MCF 10A (cell line): Measurements from ENCODE around the gene TOMM7. TPM values are rescaled to one million over a fixed set of nuclear protein-coding genes. Genes with fewer than 3 reads are reported as not detected.
A peak's percentile ranks its signal among the peaks of the same experiment; 100 is the strongest.

Source experiments
- BruUV-seq: library from RNA; stranded (reverse); fragments of 400-500 nt; replicated peaks from 2 replicates; lab custom pipeline; 2021; lab: Mats Ljungman, UMichigan
- CTCF ChIA-PET: fragments of 300-600 bp; sonication (Branson Sonifier 250); formaldehyde crosslinking; extraction: SDS; loops from one replicate; lab custom pipeline; 2021; ENCODE audit warnings: antibody characterized with exemption, inconsistent platforms; lab: Yijun Ruan, JAX
- POLR2A ChIA-PET: fragments of 300-600, 350-650 bp; sonication (Branson Sonifier 250); formaldehyde crosslinking; extraction: SDS; loops from one replicate; lab custom pipeline; 2020; ENCODE audit warnings: antibody characterized with exemption, inconsistent platforms; lab: Yijun Ruan, JAX
- DNase-seq: peaks from one replicate; pipeline ENCODE4 v3.0.0-alpha.2; 2018; ENCODE audit not compliant: unreplicated experiment
- H3K27ac Mint-ChIP-seq: one replicate; pipeline ENCODE4 v1.8.0; 2022; ENCODE audit warnings: mild to moderate bottlenecking, low read depth, mixed read lengths; ENCODE audit not compliant: unreplicated experiment
- H3K27me3 Mint-ChIP-seq: one replicate; pipeline ENCODE4 v1.8.0; 2022; ENCODE audit warnings: mixed read lengths; ENCODE audit not compliant: insufficient read depth, unreplicated experiment
- H3K36me3 Mint-ChIP-seq: one replicate; pipeline ENCODE4 v1.8.0; 2022; ENCODE audit warnings: mild to moderate bottlenecking, moderate library complexity, mixed read lengths; ENCODE audit not compliant: insufficient read depth, unreplicated experiment
- H3K4me1 Mint-ChIP-seq: one replicate; pipeline ENCODE4 v1.8.0; 2022; ENCODE audit warnings: mixed read lengths; ENCODE audit not compliant: insufficient read depth, unreplicated experiment
- H3K4me3 Mint-ChIP-seq: one replicate; pipeline ENCODE4 v1.8.0; 2022; ENCODE audit warnings: mild to moderate bottlenecking, moderate library complexity, mixed read lengths; ENCODE audit not compliant: unreplicated experiment
- H3K9me3 Mint-ChIP-seq: one replicate; pipeline ENCODE4 v1.8.0; 2022; ENCODE audit warnings: mixed read lengths; ENCODE audit not compliant: unreplicated experiment
- intact Hi-C: fragments of 100-400 bp; cut with micrococcal nuclease; formaldehyde crosslinking; loops from 2 replicates; pipeline ENCODE4 v1.14.1; 2022
- total RNA-seq: library from RNA; stranded (reverse); gene quantifications from 2 replicates; pipeline ENCODE4 v1.2.3, GENCODE V29; 2022
- TF ChIP-seq, protein P1 (sequence below): fragments of 200-600 bp; IDR thresholded peaks from one replicate; pipeline ENCODE4 v1.8.0; 2022; ENCODE audit warnings: antibody characterized with exemption, mild to moderate bottlenecking; ENCODE audit not compliant: unreplicated experiment

The TOMM7 gene
- total RNA-seq, 1 experiment from 2014 or later: 376 TPM

DNA sequence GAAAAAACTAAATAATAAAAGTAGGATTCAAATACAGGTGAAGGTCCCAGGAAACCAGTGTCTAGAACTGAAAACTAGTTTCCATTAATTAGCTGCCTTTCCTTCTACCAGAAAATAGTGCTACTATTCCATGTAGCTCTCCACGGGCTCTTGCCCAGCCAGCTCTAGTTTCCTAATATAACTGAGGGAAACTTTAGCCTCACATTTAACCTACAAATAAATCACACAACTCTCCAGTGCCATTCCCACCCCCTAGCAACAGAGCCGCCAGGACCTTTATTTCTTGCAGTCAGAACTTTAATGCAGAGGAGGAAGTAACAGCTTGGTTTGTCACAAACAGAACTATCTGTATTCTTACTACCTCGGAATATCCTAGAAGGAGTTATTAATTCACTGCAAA lies 10.3 kb downstream of the TOMM7 start:
- H3K9me3 Mint-ChIP-seq: no peaks in the 10 kb centered on the region
- H3K27ac Mint-ChIP-seq: no peak overlapping the region
- peaks cover 56% of the 10 kb centered on the region for H3K36me3 Mint-ChIP-seq
- ChIA-PET CTCF (interaction anchor here (0.6 kb wide), 1 partner anchor 40 kb away, joined by 3 read pairs; no protein-coding TSS in a partner anchor), POLR2A (interaction anchor here (0.6 to 1.0 kb wide), 2 partner anchors 10 to 239 kb away, joined by 3 to 6 read pairs; partner anchors contain the start of gene TOMM7)
- H3K4me1 Mint-ChIP-seq: peaks cover 13% of the 10 kb centered on the region
- no TSS peak for BruUV-seq
- no peak for DNase-seq
- H3K27me3 Mint-ChIP-seq: no peaks in the 10 kb centered on the region
- H3K4me3 Mint-ChIP-seq: no peak overlapping the region
- intact Hi-C loops: no loop called here
- TF ChIP-seq, protein P1, sequence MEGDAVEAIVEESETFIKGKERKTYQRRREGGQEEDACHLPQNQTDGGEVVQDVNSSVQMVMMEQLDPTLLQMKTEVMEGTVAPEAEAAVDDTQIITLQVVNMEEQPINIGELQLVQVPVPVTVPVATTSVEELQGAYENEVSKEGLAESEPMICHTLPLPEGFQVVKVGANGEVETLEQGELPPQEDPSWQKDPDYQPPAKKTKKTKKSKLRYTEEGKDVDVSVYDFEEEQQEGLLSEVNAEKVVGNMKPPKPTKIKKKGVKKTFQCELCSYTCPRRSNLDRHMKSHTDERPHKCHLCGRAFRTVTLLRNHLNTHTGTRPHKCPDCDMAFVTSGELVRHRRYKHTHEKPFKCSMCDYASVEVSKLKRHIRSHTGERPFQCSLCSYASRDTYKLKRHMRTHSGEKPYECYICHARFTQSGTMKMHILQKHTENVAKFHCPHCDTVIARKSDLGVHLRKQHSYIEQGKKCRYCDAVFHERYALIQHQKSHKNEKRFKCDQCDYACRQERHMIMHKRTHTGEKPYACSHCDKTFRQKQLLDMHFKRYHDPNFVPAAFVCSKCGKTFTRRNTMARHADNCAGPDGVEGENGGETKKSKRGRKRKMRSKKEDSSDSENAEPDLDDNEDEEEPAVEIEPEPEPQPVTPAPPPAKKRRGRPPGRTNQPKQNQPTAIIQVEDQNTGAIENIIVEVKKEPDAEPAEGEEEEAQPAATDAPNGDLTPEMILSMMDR: no peak

DNA sequence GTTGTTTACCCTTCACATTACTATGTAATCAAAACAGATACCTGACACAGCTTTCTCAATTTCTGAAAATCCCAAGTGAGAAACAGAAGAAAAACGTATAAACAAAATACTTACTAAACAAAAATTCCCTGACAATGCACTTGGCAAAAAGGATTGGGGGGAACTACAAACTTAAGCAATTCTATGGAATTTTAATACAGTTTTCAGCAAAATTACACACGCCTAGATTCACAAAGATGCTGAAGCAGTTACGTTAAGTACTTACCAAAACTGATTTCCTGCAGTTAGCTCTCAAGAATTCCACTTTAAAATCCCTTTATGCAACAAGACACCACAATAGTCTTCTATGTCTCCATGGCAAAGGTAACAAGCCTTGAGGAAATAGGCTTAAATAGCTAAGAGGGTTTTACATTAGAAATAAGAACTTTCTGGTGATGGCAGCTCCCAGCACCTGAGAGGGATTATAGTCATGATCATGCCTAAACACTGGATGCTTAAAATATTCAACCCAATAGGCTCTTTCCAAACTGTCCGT lies 10.8 kb downstream of the TOMM7 start:
- TSS peak; percentile 1 for BruUV-seq
- Mint-ChIP-seq H3K27me3 (no peaks in the 10 kb centered on the region), H3K36me3 (peaks cover 50% of the 10 kb centered on the region), H3K4me1 (peaks cover 13% of the 10 kb centered on the region), H3K9me3 (no peaks in the 10 kb centered on the region), H3K4me3 (no peak overlapping the region), H3K27ac (no peak overlapping the region)
- ChIA-PET CTCF (interaction anchor here (0.6 to 0.9 kb wide), 2 partner anchors 30 to 41 kb away, joined by 3 read pairs; no protein-coding TSS in a partner anchor), POLR2A (interaction anchor here (0.6 to 1.0 kb wide), 2 partner anchors 10 to 238 kb away, joined by 3 to 6 read pairs; partner anchors contain the start of gene TOMM7)
- intact Hi-C loops: no loop called here
- TF ChIP-seq, protein P1: no peak
- no peak for DNase-seq

DNA sequence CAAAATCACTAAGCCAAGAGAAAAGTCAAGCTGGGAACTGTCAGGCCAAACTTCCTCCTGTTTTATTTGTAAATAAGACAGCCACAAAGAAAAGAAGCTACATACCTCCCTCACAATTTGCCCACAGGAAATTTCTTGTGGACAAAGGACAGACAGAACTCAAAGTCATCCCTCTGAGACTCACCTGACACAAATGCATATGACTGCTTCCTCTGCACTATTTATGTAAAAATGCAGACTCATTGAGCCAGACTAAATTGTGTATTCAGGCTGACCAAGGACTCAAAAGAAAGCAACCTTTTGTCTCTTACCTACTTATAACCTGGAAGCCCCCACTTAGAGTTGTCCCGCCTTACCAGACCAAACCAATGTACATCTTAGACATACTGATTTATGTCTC lies 11.8 kb downstream of the TOMM7 start:
- no TSS peak for BruUV-seq
- intact Hi-C loops: no loop called here
- ChIA-PET CTCF (interaction anchor here (0.6 to 1.2 kb wide), 3 partner anchors 27 to 252 kb away, joined by 3 read pairs; partner anchors contain the start of gene IL6), POLR2A (interaction anchor here (1.8 kb wide), 1 partner anchor 10 kb away, joined by 8 read pairs; no protein-coding TSS in a partner anchor)
- no peaks in the 10 kb centered on the region for H3K27me3 Mint-ChIP-seq
- TF ChIP-seq, protein P1: no peak
- H3K27ac Mint-ChIP-seq: no peak overlapping the region
- H3K4me3 Mint-ChIP-seq: no peak overlapping the region
- DNase-seq: no peak
- H3K4me1 Mint-ChIP-seq: peaks cover 7% of the 10 kb centered on the region
- H3K36me3 Mint-ChIP-seq: peaks cover 47% of the 10 kb centered on the region
- H3K9me3 Mint-ChIP-seq: no peaks in the 10 kb centered on the region

DNA sequence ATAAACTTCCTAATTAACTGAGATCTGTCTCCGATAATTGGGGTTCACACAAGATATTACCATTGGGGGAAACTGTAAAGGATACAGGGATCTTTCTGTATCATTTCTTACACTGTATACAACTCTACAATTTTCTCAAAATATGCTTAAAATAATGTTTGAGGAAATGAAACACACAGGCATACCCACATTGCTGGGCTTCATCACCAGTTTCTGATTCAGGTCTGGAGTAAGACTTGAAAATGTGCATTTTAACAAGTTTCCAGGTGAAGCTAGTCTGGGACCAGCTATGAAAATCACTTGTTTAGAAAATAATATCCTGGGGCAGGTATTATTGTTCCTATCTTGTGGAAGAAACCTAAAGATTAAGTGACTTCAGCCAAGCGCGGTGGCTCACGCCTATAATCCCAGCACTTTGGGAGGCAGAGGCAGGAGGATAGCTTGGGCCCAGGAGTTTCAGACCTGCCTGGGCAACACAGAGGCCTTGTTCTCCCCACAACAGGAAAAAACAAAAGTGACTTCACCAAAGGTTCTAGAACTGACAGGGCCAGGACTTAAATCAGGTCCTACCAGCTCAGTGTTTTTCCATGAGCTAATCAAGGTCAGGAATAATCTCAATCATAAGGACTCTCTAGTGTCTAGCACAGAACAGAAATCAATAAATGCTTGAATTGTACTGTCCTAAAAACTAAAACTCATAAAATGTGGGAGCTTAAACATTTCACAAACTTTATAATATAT lies 12.6 kb downstream of the TOMM7 start:
- BruUV-seq: no TSS peak
- intact Hi-C loops: no loop called here
- POLR2A ChIA-PET: interaction anchor here (0.9 to 1.8 kb wide), 4 partner anchors 11 to 27 kb away, joined by 3 to 8 read pairs (median 4); partner anchors contain the start of gene TOMM7

More for the DNA sequence above, 12.6 kb downstream of the TOMM7 start:
- CTCF ChIA-PET: interaction anchor here (0.6 to 2.1 kb wide), 6 partner anchors 11 to 251 kb away, joined by 3 to 7 read pairs (median 3); partner anchors contain the start of gene IL6
- Mint-ChIP-seq H3K36me3 (peaks cover 39% of the 10 kb centered on the region), H3K9me3 (no peaks in the 10 kb centered on the region), H3K4me1 (peaks cover 6% of the 10 kb centered on the region), H3K4me3 (no peak overlapping the region), H3K27ac (no peak overlapping the region), H3K27me3 (no peaks in the 10 kb centered on the region)
- TF ChIP-seq, protein P1: no peak
- DNase-seq: no peak
